AG09309 (cell line): ENCODE results near the gene EXOSC1.

ENCODE experiments used
- DNase-seq: peaks from one replicate; pipeline ENCODE4 v3.0.0-alpha.2; 2010; ENCODE audit warnings: low read depth
- H3K4me3 ChIP-seq: 2 replicates; pipeline ENCODE4 v1.5.1; 2011; ENCODE audit warnings: mild to moderate bottlenecking, low read depth, low read length, moderate library complexity; ENCODE audit not compliant: control insufficient read depth
- TF ChIP-seq, protein P1 (sequence below): IDR thresholded peaks from 2 replicates; pipeline ENCODE4 v1.5.1; 2011; ENCODE audit warnings: mild to moderate bottlenecking, low read depth, low read length, inconsistent platforms; ENCODE audit not compliant: insufficient read depth, control insufficient read depth; ENCODE audit errors: missing control alignments

The EXOSC1 gene, protein sequence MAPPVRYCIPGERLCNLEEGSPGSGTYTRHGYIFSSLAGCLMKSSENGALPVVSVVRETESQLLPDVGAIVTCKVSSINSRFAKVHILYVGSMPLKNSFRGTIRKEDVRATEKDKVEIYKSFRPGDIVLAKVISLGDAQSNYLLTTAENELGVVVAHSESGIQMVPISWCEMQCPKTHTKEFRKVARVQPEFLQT

DNA sequence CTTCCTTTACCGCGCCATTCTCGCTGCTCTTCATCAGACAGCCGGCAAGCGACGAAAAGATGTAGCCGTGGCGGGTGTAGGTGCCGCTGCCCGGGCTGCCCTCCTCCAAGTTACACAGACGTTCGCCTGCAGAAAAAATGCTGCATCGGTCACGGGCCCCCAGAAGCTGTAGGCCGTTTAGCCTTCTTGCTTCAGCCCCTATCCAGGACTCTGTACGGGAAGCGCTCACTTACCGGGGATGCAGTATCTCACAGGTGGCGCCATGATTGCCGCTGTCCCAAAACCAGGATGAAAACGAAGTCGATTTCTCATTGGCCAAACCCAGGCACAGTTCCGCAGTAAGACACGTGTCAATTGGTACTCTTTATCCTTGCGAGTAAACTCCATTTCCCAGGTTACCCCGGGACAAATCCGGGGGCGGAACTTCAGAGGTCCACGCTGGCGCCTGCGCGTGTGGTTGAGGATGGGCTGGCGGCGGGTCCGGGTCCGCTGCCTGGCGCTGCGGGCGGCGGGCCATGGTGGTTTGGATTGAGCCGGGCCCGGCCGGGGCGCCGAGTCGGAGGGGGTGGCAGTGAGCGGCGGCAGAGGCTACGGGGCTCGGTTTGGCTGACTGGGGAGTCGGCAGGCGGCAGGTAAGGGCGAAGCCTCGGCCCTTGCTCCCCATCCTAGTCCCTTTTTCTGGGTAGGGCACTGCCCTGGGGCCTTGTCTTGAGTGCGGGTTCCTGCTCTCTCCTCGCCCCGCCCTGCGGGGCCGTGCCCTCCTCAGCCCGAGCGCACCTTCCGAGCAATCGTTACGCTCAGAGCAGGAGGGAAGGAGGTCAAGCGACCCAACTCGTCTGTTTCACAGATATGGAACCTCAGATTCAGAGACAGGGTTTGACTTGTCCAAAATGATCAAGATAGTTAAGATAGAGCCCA is at the start of gene EXOSC1, which contains the start of gene ZDHHC16:
EXOSC1 (minus strand) TSS at position 285 of the 918 bp plus-strand sequence; CDS start at position 264, 21 bp downstream.
ZDHHC16 (plus strand) TSS at position 454 of the 918 bp plus-strand sequence. CDS start 5,501 bp downstream, outside the sequence.
- TF ChIP-seq, protein P1, sequence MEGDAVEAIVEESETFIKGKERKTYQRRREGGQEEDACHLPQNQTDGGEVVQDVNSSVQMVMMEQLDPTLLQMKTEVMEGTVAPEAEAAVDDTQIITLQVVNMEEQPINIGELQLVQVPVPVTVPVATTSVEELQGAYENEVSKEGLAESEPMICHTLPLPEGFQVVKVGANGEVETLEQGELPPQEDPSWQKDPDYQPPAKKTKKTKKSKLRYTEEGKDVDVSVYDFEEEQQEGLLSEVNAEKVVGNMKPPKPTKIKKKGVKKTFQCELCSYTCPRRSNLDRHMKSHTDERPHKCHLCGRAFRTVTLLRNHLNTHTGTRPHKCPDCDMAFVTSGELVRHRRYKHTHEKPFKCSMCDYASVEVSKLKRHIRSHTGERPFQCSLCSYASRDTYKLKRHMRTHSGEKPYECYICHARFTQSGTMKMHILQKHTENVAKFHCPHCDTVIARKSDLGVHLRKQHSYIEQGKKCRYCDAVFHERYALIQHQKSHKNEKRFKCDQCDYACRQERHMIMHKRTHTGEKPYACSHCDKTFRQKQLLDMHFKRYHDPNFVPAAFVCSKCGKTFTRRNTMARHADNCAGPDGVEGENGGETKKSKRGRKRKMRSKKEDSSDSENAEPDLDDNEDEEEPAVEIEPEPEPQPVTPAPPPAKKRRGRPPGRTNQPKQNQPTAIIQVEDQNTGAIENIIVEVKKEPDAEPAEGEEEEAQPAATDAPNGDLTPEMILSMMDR = no peak
- peak within 1 kb of the TSS; percentile 78 for H3K4me3 ChIP-seq
- DNase-seq = peak; percentile 87

DNA sequence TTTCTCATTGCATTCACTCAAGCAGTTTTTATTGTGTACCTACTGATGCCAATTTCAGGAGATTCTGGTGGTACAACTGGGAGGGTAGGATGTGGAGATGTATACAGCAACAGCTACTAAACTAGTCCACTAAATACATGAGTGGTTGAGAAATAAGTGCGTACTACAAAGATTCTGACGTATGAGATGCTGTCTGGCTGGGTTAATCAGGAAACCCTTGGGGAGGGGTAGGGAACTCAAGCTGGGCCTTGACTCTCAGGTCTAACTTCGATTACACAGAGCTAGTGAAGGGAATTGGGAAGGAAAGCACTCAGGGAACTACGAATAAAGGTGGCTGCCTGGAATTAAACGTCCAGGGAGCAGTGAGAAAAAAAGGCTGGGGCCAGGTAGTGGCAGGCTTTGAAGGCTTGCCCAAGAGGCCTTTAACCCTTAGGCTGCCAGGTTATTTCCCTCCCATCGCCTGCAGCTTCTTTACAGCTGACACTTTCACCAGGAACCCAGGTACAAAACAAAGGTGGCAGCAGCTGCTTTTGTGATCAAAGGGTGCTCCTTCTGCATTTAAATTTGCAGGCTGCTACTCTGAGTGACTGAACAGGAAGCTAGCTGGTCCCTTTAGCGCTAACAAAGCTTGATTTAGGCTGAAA is 49.2 kb upstream of the EXOSC1 start:
- TF ChIP-seq, protein P1 = no peak
- no peak for DNase-seq
- no peak overlapping the region for H3K4me3 ChIP-seq

DNA sequence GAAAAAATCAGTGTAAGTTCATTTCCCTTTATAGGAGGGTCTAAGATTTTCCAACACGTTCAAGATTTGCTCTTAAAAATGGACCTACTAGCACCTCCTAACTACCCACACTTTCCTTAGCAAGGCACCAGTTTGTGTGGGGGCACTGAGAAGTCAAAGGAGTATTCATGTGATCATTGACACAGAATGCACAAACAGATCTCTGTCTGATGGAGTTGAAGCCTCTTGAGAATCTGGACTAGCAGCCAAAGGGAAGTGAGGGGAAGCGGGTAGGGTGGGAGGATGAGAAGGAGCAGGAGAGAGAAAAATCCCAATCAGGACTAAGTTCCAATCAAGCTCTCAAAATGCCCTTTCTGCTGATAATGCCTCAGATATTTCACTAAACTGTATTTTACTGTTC is 48.3 kb upstream of the EXOSC1 start:
- no peak for DNase-seq
- H3K4me3 ChIP-seq = no peak overlapping the region
- TF ChIP-seq, protein P1 = no peak

DNA sequence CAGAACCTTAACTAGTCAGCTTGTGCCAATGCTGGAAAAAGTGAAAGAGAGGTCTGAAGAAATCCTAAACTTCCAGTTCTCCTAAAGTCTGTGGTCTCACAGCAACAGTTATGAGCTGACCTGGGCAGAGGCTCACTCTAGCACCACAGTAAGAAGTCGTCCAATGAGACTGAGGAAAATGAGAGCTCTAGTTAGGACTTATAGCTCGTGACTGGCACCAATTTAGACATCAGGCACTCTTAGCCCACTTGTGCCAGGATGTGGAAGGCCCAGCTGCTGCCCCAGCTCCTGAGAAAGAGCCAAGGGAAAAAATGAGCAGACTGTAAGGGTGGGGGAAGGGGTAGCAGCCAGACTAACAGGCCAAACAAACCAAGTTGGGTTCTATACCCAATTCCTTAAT is 44.8 kb upstream of the EXOSC1 start:
- H3K4me3 ChIP-seq = no peak overlapping the region
- DNase-seq = no peak
- TF ChIP-seq, protein P1 = no peak

DNA sequence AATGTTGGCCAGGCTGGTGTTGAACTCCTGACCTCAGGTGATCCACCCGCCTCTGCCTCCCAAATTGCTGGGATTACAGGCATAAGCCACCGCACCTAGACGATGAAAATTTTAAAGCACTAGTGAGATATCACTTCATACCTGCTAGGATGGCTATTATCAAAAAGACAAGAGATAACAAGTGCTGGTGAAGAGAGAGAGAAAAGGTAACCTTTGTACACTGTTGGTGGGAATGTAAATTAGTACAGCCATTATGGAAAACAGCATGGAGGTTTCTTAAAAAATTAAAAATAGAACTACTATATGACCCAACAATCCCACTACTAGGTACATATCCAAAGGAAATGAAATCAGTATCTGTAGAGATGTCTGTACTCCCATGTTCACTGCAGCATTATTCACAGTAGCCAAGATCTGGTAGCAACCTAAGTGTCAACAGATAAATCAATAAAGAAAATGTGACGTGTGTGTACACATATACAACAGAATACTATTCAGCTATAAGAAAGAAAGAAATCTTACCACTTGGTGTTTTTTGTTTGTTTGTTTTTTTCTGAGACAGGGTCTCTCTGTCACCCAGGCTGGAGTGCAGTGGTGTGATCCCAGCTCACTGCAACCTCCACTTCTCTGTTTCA is 40.0 kb upstream of the EXOSC1 start:
- no peak for DNase-seq
- TF ChIP-seq, protein P1 = no peak
- H3K4me3 ChIP-seq = no peak overlapping the region

DNA sequence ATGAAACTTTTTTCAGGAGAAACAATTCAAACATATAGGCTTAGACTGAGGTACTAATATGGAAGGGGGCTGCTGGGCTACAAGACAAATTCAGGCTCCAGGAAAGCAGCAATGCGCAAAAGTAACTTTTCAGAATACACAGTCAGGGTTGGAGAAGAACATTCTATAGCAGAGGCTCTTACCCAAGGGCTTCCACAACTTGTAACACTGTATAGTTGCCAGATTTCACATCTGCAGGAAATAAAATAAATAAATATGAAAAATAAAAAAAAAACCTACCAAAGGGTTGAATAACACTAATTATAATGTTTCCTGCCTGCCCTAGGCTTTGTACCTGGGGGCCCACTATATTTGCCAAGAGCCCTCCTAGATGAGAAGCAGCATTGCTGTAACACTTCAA is 38.1 kb upstream of the EXOSC1 start:
- TF ChIP-seq, protein P1 = no peak
- DNase-seq = no peak
- no peak overlapping the region for H3K4me3 ChIP-seq
